Renal cortex interstitium (tissue), 11 donors: ENCODE results near the gene COMMD2. TPM values are rescaled to one million over a fixed set of nuclear protein-coding genes. Genes with fewer than 3 reads are reported as not detected.

Experiments used
- DNase-seq, 11 donors: peaks; one replicate each; pipeline ENCODE4 v3.0.0-alpha.2; 2013; ENCODE audit warnings: low read depth in 9 of 11, low spot score in 4 of 11; ENCODE audit errors: extremely low read depth in 1 of 11
- polyA plus RNA-seq, 3 donors: library from polyadenylated mRNA; unstranded; fragments of 120-200 nt; gene quantifications; one replicate each; pipeline ENCODE4 v1.2.1, GENCODE V29; 2013; ENCODE audit not compliant: insufficient read length in 3 of 3

The COMMD2 gene
- polyA plus RNA-seq, 3 donors: 52.1 to 61.9 (median 60.2) TPM

DNA sequence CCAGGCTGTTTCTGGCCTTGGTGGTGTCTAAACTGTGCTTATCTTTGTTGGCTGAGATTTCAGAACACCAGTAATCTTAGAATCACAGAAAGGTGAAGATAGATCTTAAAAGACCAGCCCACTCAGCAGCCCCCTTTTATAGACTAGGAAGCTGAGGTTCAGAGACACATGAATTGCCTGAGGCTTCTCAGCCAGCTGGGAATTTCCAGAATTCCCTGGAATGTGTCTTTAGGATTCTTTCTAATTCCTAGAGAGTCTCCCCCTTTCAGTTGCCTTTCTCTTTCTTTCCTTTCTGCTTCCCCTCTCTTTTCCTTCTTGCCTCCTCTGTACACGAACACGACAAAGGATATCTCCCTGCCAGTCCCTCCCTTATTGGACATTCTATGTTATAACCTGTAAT is 20.6 kb upstream of the COMMD2 start:
- DNase-seq: no peak

- peak in 5 of 11 donors; percentile 21 to 31 (median 24) for DNase-seq
Observed at GRCh38 chr3:149771652-149772271, 19.5 kb upstream of the COMMD2 start.

GRCh38 chr3:149770246-149770645 is 18.0 kb upstream of the COMMD2 start:
- no peak for DNase-seq

DNA sequence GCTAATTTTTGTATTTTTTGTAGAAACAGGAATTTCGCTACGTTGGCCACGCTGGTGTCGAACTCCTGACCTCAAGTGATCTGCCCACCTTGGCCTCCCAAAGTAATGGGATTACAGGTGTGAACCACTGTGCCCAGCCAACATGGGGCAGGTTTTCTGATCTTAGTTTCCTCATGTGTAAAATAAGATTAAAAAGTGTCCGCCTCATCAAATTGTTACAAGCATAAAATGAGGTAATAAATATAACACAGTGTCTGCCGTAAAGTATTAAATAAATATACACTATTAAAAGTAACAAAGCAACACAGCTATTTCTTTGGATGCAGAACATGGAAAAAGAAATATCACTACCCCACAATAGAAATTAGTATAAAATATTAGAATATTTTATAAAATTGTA is 16.4 kb upstream of the COMMD2 start:
- DNase-seq: no peak

DNA sequence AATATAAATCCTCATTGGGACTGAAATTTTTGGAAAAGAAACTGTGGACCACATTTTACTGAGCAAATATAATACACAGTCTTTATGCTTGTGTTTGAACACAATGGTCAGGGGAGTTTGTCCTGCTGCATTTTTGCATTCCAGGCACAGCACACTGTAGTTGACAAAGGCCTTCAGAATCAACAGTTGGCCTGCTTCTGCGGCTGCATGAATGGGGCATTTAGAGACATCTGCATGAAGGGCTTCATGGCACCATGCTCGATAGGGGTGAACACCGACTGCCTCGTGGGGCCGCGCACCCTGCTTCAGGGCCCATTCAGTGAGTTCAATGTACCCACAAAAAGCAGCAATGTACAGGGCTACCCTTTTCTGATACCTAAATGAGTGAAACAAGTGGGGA is 15.4 kb upstream of the COMMD2 start:
- DNase-seq: no peak

DNA sequence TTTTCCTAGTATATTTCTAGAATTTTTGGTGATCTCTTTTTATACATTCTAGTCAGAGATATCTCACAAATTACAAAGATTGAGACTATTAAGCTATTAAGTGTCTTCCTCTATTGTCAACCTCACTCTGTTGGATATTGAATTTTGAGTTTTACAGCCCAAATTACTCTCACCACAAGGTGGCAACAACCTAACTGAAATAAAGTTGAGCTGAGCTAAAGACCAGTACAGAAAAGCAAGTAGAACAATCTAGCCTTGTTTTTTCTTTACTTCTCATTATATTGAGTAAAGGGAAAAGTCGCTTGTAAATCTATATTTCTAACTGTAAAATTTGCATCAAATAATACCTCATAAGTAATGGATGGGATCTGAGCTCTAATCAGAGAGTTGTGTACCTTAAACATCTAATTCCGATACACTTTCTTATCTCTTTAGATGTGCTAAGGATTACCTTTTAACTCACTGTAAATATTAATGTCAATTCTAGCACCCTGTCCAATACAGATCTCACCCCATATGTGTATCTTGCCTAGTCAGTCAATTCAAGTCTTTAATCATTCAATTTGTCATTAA is 13.6 kb upstream of the COMMD2 start:
- DNase-seq: peak in 3 of 11 donors; percentile 7 to 17 (median 14)

DNA sequence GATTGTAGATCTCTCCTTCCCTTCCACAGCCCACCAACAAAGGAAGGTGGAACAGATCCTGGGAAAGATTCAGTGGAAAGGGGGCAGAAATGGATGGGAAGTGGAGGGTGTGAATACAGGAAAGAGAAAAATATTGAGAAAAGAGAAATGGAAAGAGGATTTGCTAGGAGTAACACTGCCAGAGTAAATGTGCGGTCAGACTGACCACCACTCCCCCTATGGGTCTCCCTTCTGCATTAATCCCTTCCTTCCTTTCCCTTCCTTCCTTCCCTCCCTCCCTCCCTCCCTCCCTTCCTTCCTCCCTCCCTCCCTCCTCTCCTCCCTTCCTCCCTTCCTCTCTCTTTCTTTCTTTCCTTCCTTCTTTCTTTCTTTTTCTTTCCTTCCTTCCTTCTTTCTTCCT is 12.0 kb upstream of the COMMD2 start:
- no peak for DNase-seq

- no peak for DNase-seq
Observed at GRCh38 chr3:149763565-149764195, 11.4 kb upstream of the COMMD2 start.

DNA sequence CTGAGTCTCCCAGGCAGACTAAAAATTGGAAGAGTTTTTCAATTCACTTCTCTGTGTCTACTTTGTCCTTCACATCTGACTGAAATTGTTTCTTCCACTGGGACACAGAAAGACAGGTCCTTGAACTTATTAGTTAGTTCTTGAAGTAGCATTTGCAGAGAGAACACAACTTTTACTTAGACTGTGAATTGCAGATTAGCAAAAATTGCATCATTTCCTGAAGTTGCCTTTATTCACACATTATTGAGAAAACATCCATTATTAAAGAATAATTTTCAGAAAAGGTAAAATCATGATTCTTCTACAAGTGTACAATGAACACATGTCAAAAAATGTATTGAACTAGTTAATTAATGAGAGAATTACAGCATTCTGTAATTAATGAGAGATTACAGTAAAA is 1.4 kb upstream of the COMMD2 start:
- DNase-seq: no peak

DNA sequence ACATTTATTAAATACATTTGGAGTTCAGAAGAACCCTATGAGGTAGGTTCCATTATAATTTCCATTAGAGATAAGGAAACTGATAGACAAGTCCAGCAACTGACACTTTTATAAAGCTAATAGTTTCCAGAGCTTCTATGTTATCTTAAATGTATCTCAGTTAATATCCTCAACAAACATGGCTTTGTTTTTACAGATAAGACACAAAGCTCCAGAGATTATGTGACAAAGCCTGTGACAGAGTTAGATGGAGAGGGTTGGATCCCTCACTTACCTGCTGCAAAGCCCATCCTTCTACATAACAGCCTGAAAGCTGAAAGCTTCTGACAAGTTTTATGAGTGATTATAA is 473 bp upstream of the COMMD2 start:
- DNase-seq: no peak

- DNase-seq: no peak
Observed at GRCh38 chr3:149751551-149751950, 738 bp downstream of the COMMD2 start.

GRCh38 chr3:149744606-149745005 is 7.7 kb downstream of the COMMD2 start:
- DNase-seq: no peak

- DNase-seq: no peak
Observed at GRCh38 chr3:149744151-149744550, 8.1 kb downstream of the COMMD2 start.

DNA sequence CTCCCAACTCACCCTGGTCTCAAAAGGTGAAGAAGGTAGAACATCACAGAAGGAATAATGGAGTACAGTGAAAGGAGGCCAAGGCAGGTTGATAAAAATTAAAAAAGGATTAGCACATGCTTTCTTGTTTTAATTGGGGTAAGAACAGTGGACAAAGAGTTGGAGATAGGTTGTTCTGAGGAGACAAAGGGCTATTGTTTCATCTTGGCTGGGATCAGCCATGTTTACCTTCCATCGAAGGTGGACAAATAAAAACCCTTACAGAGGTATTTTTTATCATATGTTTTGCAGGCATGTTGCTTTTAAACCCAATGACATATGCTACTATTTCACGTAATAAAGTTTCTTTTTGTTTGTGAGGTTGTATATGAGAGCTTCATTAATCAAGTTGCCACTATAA is 12.9 kb downstream of the COMMD2 start:
- DNase-seq: no peak

DNA sequence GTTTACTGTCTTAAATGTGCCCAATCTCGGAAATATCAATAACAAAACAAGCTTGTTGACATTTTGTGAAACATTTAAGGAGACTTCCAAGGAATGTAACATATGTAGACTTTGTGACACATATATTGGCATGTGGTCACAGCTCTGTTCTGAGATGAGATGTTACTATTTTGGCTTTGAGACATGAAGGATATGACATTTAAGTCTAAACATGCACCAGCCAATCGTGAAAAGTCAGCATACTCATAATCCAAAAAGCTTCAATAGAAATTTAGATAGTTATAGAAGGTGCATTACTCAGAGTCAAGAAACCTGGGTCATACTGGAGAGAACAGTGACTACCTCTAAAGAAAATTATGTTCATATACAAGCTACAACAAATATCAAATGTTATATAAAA is 13.4 kb downstream of the COMMD2 start:
- DNase-seq: no peak

DNA sequence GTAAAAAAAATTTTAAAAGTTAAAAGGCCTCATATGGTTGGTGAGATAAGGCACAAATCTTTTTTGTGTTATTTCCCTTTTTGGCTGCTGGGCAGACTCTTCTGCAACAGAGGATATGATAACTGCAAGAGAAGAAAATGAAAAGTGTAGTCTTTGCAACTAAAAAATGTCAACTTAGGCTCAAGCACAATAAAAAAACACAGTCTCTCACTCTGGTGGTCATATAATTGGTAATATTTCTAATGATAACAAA is 15.4 kb downstream of the COMMD2 start:
- no peak for DNase-seq

GRCh38 chr3:149736175-149736952 is 15.9 kb downstream of the COMMD2 start:
- DNase-seq: peak in 1 of 11 donors; percentile 14

DNA sequence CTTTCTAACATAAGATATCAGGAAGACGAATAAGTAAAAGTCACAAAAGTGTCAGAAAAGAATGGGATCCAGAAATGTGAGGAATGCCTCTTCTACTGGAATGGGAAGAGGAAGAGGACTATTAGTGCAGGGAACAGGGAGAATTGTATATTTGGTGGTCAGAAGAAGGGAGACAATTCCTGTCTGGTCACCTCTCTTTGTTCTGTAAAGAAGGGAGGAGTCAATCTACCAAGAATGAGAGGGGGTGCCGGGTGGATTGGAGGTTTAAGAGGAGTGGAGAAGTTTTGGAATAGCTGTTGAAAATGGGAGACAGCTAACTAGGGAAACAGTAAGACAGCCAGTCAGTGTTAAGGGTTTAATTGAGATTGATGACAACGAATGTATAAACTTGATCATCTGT is 20.1 kb downstream of the COMMD2 start:
- no peak for DNase-seq

DNA sequence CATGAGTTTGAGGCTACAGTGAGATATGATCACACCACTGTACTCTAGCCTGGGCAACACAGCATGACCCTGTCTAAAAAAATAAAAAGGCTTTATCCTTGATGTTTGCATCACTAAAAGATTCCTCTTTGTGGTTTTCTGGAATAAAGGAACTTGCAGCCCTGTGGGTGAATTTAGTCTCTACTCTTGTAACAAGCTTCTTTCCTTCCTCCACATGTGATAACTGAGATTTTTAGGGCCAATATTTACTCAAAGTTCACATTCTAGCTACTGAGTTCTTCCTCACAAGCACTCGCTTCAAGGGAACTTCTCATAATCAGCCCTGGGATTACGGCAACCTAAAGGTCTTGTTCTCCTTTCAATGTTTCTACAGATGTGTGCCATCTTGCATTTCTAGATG is 24.6 kb downstream of the COMMD2 start:
- DNase-seq: no peak

DNA sequence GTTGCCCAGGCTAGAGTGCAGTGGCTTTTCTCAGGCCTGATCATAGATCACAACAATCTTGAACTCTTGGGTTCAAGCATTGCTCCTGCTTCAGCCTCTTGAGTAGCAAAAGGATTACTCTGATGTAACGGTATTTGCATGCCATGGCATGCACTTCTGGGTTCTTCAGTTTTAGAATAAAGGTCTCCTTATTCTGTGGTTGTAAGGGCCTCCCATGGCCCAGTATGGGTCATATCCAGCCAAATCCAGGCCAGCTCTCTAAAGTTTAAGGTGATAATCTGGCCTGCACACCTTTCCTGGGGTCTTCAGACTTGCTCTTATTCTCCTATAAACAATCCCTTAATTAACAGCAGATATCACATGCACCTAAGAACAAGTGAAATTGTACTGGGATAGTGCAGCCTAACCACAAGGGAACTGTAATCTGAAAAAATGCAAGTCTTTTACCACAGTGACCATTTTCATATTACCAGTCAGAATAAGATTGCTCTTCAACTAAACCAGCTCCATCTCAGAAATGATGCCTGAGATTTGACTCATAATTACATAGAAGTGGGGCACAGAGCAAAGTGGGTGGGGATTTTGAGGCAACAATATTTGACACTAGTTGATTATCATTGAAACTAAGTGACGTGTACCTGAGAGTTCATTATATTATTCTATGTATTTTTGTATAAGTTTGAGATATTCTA is 25.4 kb downstream of the COMMD2 start:
- no peak for DNase-seq
